PC-9 (cell line): ENCODE data around the gene PHLDA2. TPM values are rescaled to one million over a fixed set of nuclear protein-coding genes. Genes with fewer than 3 reads are reported as not detected.

ENCODE experiments used
- BruUV-seq: library from RNA; stranded (reverse); fragments of 400-500 nt; replicated peaks from 2 replicates; lab custom pipeline; 2021; lab: Mats Ljungman, UMichigan
- CTCF ChIA-PET: fragments of 300-600 bp; sonication (Branson Sonifier 250); formaldehyde crosslinking; loops from one replicate; lab custom pipeline; 2022; ENCODE audit warnings: antibody characterized with exemption; lab: Charles Lee
- POLR2A ChIA-PET: fragments of 300-600 bp; sonication (Branson Sonifier 250); formaldehyde crosslinking; loops from one replicate; lab custom pipeline; 2022; ENCODE audit warnings: antibody characterized with exemption; ENCODE audit not compliant: unreplicated experiment; lab: Charles Lee
- DNase-seq, 2 experiments: peaks; one replicate each; pipeline versions ENCODE4 v3.0.0 to v3.0.0-alpha.2; 2015 to 2022; ENCODE audit warnings: mixed read lengths in 1 of 2
- H2AFZ ChIP-seq: fragments of 200-600 bp; sonication (generic); 2 replicates; pipeline ENCODE4 v1.8.1; 2017; ENCODE audit warnings: antibody characterized with exemption
- H3F3A ChIP-seq: fragments of 200-600 bp; sonication (generic); 2 replicates; pipeline ENCODE4 v1.8.1; 2017; ENCODE audit warnings: antibody characterized with exemption, mild to moderate bottlenecking, low read depth; ENCODE audit not compliant: insufficient read depth
- H3K27ac ChIP-seq: fragments of 200-600 bp; sonication (generic); 2 replicates; pipeline ENCODE4 v1.6.1; 2016; ENCODE audit warnings: mixed run types
- H3K27me3 ChIP-seq: fragments of 200-600 bp; sonication (generic); 2 replicates; pipeline ENCODE4 v1.6.1; 2016; ENCODE audit warnings: low read depth, mixed run types; ENCODE audit not compliant: insufficient read depth
- H3K36me3 ChIP-seq: fragments of 200-600 bp; sonication (generic); 2 replicates; pipeline ENCODE4 v1.6.1; 2016; ENCODE audit warnings: low read depth, mixed run types
- H3K4me1 ChIP-seq: fragments of 200-600 bp; sonication (generic); replicated peaks from 2 replicates; pipeline ENCODE4 v1.6.1; 2016; ENCODE audit warnings: mixed run types; ENCODE audit not compliant: insufficient read depth
- H3K4me2 ChIP-seq: fragments of 200-600 bp; sonication (generic); 2 replicates; pipeline ENCODE4 v1.6.1; 2017; ENCODE audit warnings: mixed run types
- H3K4me3 ChIP-seq: fragments of 200-600 bp; sonication (generic); 2 replicates; pipeline ENCODE4 v1.6.1; 2016; ENCODE audit warnings: mixed run types
- H3K79me2 ChIP-seq: fragments of 200-600 bp; sonication (generic); 2 replicates; pipeline ENCODE4 v1.6.1; 2017; ENCODE audit warnings: low read depth, mixed run types
- H3K9me2 ChIP-seq: fragments of 200-600 bp; sonication (generic); 2 replicates; pipeline ENCODE4 v1.8.1; 2017; ENCODE audit warnings: mild to moderate bottlenecking; ENCODE audit not compliant: insufficient read depth
- H3K9me3 ChIP-seq: fragments of 200-600 bp; sonication (generic); 2 replicates; pipeline ENCODE4 v1.8.1; 2016; ENCODE audit warnings: low read depth; ENCODE audit not compliant: insufficient read depth
- H4K20me1 ChIP-seq: fragments of 200-600 bp; sonication (generic); 2 replicates; pipeline ENCODE4 v1.8.1; 2017; ENCODE audit not compliant: insufficient read depth
- EZH2 ChIP-seq: fragments of 200-600 bp; sonication (generic); IDR thresholded peaks from 2 replicates; pipeline ENCODE4 v1.8.0; 2017; ENCODE audit warnings: antibody characterized with exemption, low read depth
- intact Hi-C: fragments of 100-400 bp; cut with micrococcal nuclease; formaldehyde crosslinking; loops from one replicate; pipeline ENCODE4 v1.10.0; 2022; ENCODE audit not compliant: unreplicated experiment
- total RNA-seq: library from RNA; stranded (reverse); gene quantifications from 2 replicates; pipeline ENCODE4 v1.2.3, GENCODE V29; 2021
- TF ChIP-seq, protein P1 (sequence below): fragments of 200-600 bp; sonication (generic); conservative IDR thresholded peaks from 2 replicates; pipeline ENCODE4 v1.6.1; 2017; ENCODE audit warnings: mixed run types, antibody characterized with exemption, mild to moderate bottlenecking, moderate library complexity

The PHLDA2 gene
- total RNA-seq, 1 experiment from 2014 or later, result 14.1 TPM

DNA sequence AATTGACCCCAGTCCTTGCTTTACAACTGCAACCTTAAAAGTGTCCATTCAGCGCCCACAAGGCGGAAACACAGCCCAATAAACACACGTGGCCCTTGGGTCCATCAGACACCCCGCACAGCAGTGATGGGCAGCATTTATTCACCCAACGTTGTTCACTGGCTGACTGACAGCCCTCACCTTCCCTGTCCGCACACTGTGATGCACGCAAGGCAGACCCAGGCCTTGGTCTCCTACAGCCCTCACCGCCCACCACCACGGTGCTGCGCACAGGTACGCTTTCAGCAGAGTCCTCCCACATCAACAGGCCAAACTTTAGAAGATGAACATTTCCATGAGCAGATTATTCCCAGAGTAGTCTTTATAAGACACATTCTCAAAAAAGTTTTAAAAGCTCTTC lies 20.7 kb upstream of the PHLDA2 start:
- H3K27me3 ChIP-seq, result no peaks in the 10 kb centered on the region
- intact Hi-C loops, result no loop called here
- H2AFZ ChIP-seq, result no peak overlapping the region
- H3K9me2 ChIP-seq, result no peaks in the 10 kb centered on the region
- no peaks in the 10 kb centered on the region for H3K79me2 ChIP-seq
- ChIA-PET POLR2A (interaction anchor here (0.6 kb wide), 1 partner anchor 26 kb away, joined by 3 read pairs; no protein-coding TSS in a partner anchor), CTCF (no interaction called here)
- no TSS peak for BruUV-seq
- TF ChIP-seq EZH2, result no peak
- TF ChIP-seq, protein P1, sequence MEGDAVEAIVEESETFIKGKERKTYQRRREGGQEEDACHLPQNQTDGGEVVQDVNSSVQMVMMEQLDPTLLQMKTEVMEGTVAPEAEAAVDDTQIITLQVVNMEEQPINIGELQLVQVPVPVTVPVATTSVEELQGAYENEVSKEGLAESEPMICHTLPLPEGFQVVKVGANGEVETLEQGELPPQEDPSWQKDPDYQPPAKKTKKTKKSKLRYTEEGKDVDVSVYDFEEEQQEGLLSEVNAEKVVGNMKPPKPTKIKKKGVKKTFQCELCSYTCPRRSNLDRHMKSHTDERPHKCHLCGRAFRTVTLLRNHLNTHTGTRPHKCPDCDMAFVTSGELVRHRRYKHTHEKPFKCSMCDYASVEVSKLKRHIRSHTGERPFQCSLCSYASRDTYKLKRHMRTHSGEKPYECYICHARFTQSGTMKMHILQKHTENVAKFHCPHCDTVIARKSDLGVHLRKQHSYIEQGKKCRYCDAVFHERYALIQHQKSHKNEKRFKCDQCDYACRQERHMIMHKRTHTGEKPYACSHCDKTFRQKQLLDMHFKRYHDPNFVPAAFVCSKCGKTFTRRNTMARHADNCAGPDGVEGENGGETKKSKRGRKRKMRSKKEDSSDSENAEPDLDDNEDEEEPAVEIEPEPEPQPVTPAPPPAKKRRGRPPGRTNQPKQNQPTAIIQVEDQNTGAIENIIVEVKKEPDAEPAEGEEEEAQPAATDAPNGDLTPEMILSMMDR, result no peak
- H3F3A ChIP-seq, result peaks cover 7% of the 10 kb centered on the region; the same call in 1 of the 2 replicates
- H4K20me1 ChIP-seq, result no peaks in the 10 kb centered on the region
- H3K36me3 ChIP-seq, result no peaks in the 10 kb centered on the region
- no peak overlapping the region for H3K27ac ChIP-seq
- H3K9me3 ChIP-seq, result no peaks in the 10 kb centered on the region
- no peaks in the 10 kb centered on the region; the same call in 1 of the 2 replicates for H3K4me1 ChIP-seq
- no peak overlapping the region for H3K4me2 ChIP-seq
- no peak for DNase-seq
- no peak overlapping the region for H3K4me3 ChIP-seq

DNA sequence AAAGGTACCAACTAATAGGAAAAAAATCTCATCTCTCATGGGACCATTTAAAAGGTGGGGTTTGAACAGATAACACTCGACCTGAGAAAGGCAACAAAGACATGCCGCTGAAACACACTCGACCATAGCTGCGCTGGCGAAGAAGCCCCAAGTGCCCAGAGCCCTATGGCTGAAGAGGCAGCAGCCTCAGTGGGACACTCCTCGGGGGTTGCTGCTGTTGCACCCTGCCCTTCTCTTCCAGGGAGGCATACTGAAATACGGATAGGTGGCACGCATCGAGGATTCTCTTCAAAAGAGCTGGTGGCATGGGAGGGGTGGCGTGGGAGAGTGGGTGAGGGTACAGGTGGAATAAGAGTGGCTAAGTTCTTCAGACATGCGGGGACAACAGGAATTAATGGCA lies 18.5 kb upstream of the PHLDA2 start:
- intact Hi-C loops, result no loop called here
- TF ChIP-seq EZH2, result no peak
- TF ChIP-seq, protein P1, result no peak
- Histone ChIP-seq H3K27me3 (no peaks in the 10 kb centered on the region), H2AFZ (no peak overlapping the region), H3K4me3 (no peak overlapping the region), H4K20me1 (no peaks in the 10 kb centered on the region), H3K79me2 (no peaks in the 10 kb centered on the region), H3K36me3 (no peaks in the 10 kb centered on the region), H3K4me1 (no peaks in the 10 kb centered on the region; the same call in 1 of the 2 replicates), H3K9me3 (no peaks in the 10 kb centered on the region), H3K9me2 (no peaks in the 10 kb centered on the region), H3K27ac (no peak overlapping the region), H3K4me2 (no peak overlapping the region), H3F3A (peaks cover 7% of the 10 kb centered on the region; the same call in 1 of the 2 replicates)
- CTCF ChIA-PET, result no interaction called here
- POLR2A ChIA-PET, result no interaction called here
- DNase-seq, result no peak
- BruUV-seq, result no TSS peak

DNA sequence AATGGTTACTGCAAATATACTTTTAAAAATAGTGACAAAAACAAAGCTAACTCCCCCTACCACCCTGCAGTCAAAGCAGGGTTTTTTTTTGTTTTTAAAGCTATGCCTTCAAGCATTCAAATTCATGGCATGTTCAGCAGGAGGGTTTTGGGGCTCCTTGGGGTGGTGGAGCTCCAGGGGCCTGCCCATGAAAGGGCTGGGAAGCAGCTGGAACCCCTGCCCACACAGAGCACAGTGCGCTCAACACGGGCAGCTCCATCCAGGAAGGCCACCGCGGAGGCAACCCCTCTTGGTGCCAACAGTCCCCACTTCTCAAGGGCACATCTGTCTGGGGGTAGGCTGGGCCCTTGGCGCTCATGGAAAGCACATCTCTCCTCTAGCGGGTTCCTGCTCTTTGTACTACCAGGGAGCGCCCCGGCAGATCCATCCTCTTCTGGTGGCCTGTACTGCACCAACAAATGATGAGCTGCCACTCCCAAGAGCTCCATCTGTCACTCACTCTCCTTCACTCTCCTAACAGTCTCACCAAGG lies 16.6 kb upstream of the PHLDA2 start:
- Histone ChIP-seq H3K4me1 (peaks cover 11% of the 10 kb centered on the region), H4K20me1 (no peaks in the 10 kb centered on the region), H3K9me3 (no peaks in the 10 kb centered on the region), H3K4me2 (no peak overlapping the region), H3K27me3 (no peaks in the 10 kb centered on the region), H3K4me3 (no peak overlapping the region), H3F3A (peaks cover 15% of the 10 kb centered on the region), H3K79me2 (no peaks in the 10 kb centered on the region), H3K9me2 (no peaks in the 10 kb centered on the region), H2AFZ (no peak overlapping the region), H3K36me3 (no peaks in the 10 kb centered on the region), H3K27ac (no peak overlapping the region)
- TF ChIP-seq, protein P1, result no peak
- TF ChIP-seq EZH2, result no peak
- POLR2A ChIA-PET, result no interaction called here
- CTCF ChIA-PET, result no interaction called here
- DNase-seq, result no peak
- BruUV-seq, result no TSS peak
- intact Hi-C loops, result no loop called here
